Esophagus muscularis mucosa (tissue), 3 donors: ENCODE data around the gene CCDC174.
"Not testable (repeated sequence)": the region's sequence is repeated elsewhere in the genome, so short reads cannot be mapped to it uniquely, and the experiment has no call there.

Experiments used
- CTCF ChIP-seq, 3 experiments: fragments of 200-600 bp in 2 of 3; fragments of 450-650 bp in 1 of 3; sonication (generic) in 2 of 3; IDR thresholded peaks; one replicate each; pipeline ENCODE4 v1.5.1; 2017 to 2019; ENCODE audit warnings: antibody characterized with exemption in 3 of 3, mild to moderate bottlenecking in 2 of 3, moderate library complexity in 1 of 3
- POLR2A ChIP-seq: fragments of 450-650 bp; IDR thresholded peaks from one replicate; pipeline ENCODE4 v1.6.1; 2017; ENCODE audit warnings: antibody characterized with exemption, moderate library complexity, mild to moderate bottlenecking, low read depth
- POLR2AphosphoS5 ChIP-seq, 2 donors: sonication (generic); formaldehyde crosslinking; IDR thresholded peaks; one replicate each; pipeline ENCODE4 v1.6.1; 2017; ENCODE audit warnings: antibody characterized with exemption in 2 of 2

- not testable (repeated sequence) for TF ChIP-seq CTCF (IDR thresholded peaks at IDR 0.05); POLR2AphosphoS5 (IDR thresholded peaks at IDR 0.05); POLR2A
Measured at GRCh38 chr3:14609058-14609457, 42.5 kb upstream of the CCDC174 start.
